Endodermal cell (in vitro differentiated cells): Measurements from ENCODE around the gene ST3GAL4. TPM values are rescaled to one million over a fixed set of nuclear protein-coding genes. Genes with fewer than 3 reads are reported as not detected.

Experiments used
- DNase-seq: peaks from one replicate; pipeline ENCODE4 v3.0.0-alpha.2; 2017
- H3K27ac ChIP-seq: 2 replicates; pipeline ENCODE4 v1.5.1; 2013; ENCODE audit warnings: mild to moderate bottlenecking, low read depth, low read length, moderate library complexity
- H3K27me3 ChIP-seq: 2 replicates; pipeline ENCODE4 v1.6.1; 2013; ENCODE audit warnings: mild to moderate bottlenecking, low read length, moderate library complexity; ENCODE audit not compliant: insufficient read depth, control insufficient read depth, poor library complexity, severe bottlenecking
- H3K36me3 ChIP-seq: 2 replicates; pipeline ENCODE4 v1.7.0; 2013; ENCODE audit warnings: mild to moderate bottlenecking, low read length, moderate library complexity; ENCODE audit not compliant: control insufficient read depth, insufficient read depth
- H3K4me1 ChIP-seq: one replicate; pipeline ENCODE4 v1.7.0; 2013; ENCODE audit warnings: low read length; ENCODE audit not compliant: control insufficient read depth, insufficient read depth
- H3K4me3 ChIP-seq: 2 replicates; pipeline ENCODE4 v1.5.1; 2013; ENCODE audit warnings: mild to moderate bottlenecking, low read length, moderate library complexity
- H3K9ac ChIP-seq: 2 replicates; pipeline ENCODE4 v1.6.1; 2013; ENCODE audit warnings: mild to moderate bottlenecking, low read length, moderate library complexity; ENCODE audit not compliant: poor library complexity, severe bottlenecking; ENCODE audit errors: extremely low read depth
- H3K9me3 ChIP-seq: 2 replicates; pipeline ENCODE4 v1.6.1; 2013; ENCODE audit warnings: mild to moderate bottlenecking, low read length, moderate library complexity; ENCODE audit not compliant: control insufficient read depth
- H3K27ac Mint-ChIP-seq: 2 replicates; pipeline ENCODE4 v1.8.0; 2020; ENCODE audit warnings: mixed read lengths
- H3K27me3 Mint-ChIP-seq: 2 replicates; pipeline ENCODE4 v1.8.0; 2021; ENCODE audit warnings: mild to moderate bottlenecking, mixed read lengths; ENCODE audit not compliant: insufficient read depth
- H3K36me3 Mint-ChIP-seq: 2 replicates; pipeline ENCODE4 v1.8.0; 2020; ENCODE audit warnings: low read depth, mixed read lengths
- H3K4me1 Mint-ChIP-seq: 2 replicates; pipeline ENCODE4 v1.8.0; 2020; ENCODE audit warnings: mixed read lengths
- H3K4me3 Mint-ChIP-seq: 2 replicates; pipeline ENCODE4 v1.8.0; 2020; ENCODE audit warnings: mild to moderate bottlenecking, moderate library complexity, mixed read lengths
- H3K9me3 Mint-ChIP-seq: 2 replicates; pipeline ENCODE4 v1.8.0; 2020; ENCODE audit warnings: mild to moderate bottlenecking, mixed read lengths
- CTCF ChIP-seq: fragments of 200-600 bp; sonication (generic); conservative IDR thresholded peaks from 2 replicates; pipeline ENCODE4 v1.5.0; 2021; ENCODE audit warnings: antibody characterized with exemption, mild to moderate bottlenecking
- WGBS, 2 experiments: methylation state at CpG; one replicate each; pipeline versions ENCODE4 v1.1.5 to v1.1.7; 2013; ENCODE audit warnings: missing lambda C conversion rate in 2 of 2, mixed read lengths in 1 of 2; ENCODE audit not compliant: insufficient coverage in 1 of 2, insufficient read length in 1 of 2; 5-methylcytosine and 5-hydroxymethylcytosine counted together
- total RNA-seq, 2 donors: library from RNA; stranded (reverse); fragmentation: NEBNext Ultra II Directional in 1 of 2; extraction: Animal tissue kit (Norgen Biotek cat#: 25700) in 1 of 2; gene quantifications; 2 replicates in 1 of 2; 3 replicates in 1 of 2; pipeline ENCODE4 v1.2.1, GENCODE V29; 2021

The ST3GAL4 gene
- total RNA-seq, 2 donors from 2014 or later: 16.5 to 21.5 TPM

GRCh38 chr11:126328938-126329643, 26.4 kb upstream of the ST3GAL4 start:
- WGBS, 2 experiments: 73 to 93% methylated on average over 8 to 9 of the region's 9 CpGs
- Histone ChIP-seq H3K9me3 (no peaks in the 10 kb centered on the region), H3K4me3 (no peak overlapping the region), H3K27ac (no peak overlapping the region), H3K27me3 (no peaks in the 10 kb centered on the region), H3K36me3 (no peaks in the 10 kb centered on the region), H3K9ac (no peak overlapping the region), H3K4me1 (no peaks in the 10 kb centered on the region)
- peaks cover 3% of the 10 kb centered on the region for H3K4me1 Mint-ChIP-seq
- H3K36me3 Mint-ChIP-seq: peaks cover 14% of the 10 kb centered on the region
- no peak overlapping the region for H3K4me3 Mint-ChIP-seq
- H3K27ac Mint-ChIP-seq: peak overlapping the region; percentile 53
- H3K27me3 Mint-ChIP-seq: no peaks in the 10 kb centered on the region
- no peak for DNase-seq
- H3K9me3 Mint-ChIP-seq: no peaks in the 10 kb centered on the region
- TF ChIP-seq CTCF: no peak

DNA sequence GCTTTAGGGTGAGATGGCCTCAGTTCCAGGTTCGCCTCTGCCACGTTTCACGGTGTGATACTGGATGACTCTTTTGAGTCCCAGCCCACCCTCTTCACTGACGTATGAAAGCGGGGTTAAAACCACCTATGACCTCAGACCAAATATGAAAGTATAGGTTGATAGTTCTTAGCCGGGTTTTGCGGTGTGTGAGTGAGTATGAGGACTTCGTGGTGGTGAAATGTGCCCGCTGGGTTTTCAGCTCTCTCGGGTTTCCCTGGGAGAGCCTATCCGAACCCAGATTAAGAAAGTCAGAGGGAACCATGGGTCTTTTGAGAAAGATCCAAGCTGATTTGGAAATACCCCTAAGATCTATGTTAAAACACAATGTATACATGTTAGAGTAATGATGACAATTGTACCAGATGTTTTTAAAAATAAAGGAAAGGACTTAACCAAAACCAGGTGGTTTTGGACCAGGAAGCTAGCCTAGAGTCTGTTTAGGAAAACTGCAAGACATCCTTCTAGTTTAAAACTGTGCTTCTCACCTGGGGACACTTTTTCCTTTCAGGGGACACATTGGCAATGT, 25.8 kb upstream of the ST3GAL4 start:
- DNase-seq: no peak
- no peaks in the 10 kb centered on the region for H3K4me1 ChIP-seq
- H3K4me1 Mint-ChIP-seq: peaks cover 3% of the 10 kb centered on the region

GRCh38 chr11:126331286-126331685, 24.2 kb upstream of the ST3GAL4 start:
- no peak overlapping the region for H3K4me3 Mint-ChIP-seq
- H3K36me3 Mint-ChIP-seq: peaks cover 24% of the 10 kb centered on the region
- WGBS, 2 experiments: 96 to 100% methylated on average over 10 to 13 of the region's 13 CpGs
- Histone ChIP-seq H3K9me3 (no peaks in the 10 kb centered on the region), H3K4me3 (no peak overlapping the region), H3K36me3 (no peaks in the 10 kb centered on the region), H3K4me1 (no peaks in the 10 kb centered on the region), H3K9ac (no peak overlapping the region), H3K27me3 (no peaks in the 10 kb centered on the region), H3K27ac (no peak overlapping the region)
- H3K27me3 Mint-ChIP-seq: no peaks in the 10 kb centered on the region
- DNase-seq: no peak
- H3K27ac Mint-ChIP-seq: no peak overlapping the region
- H3K9me3 Mint-ChIP-seq: no peaks in the 10 kb centered on the region
- H3K4me1 Mint-ChIP-seq: peaks cover 3% of the 10 kb centered on the region
- no peak for TF ChIP-seq CTCF

More for the DNA sequence above, 25.8 kb upstream of the ST3GAL4 start:
- 95 to 97% methylated on average over 6 to 11 of the region's 11 CpGs for WGBS, 2 experiments
- Mint-ChIP-seq H3K27ac (no peak overlapping the region), H3K4me3 (no peak overlapping the region), H3K9me3 (no peaks in the 10 kb centered on the region), H3K36me3 (peaks cover 13% of the 10 kb centered on the region), H3K27me3 (no peaks in the 10 kb centered on the region)
- H3K4me3 ChIP-seq: no peak overlapping the region
- no peaks in the 10 kb centered on the region for H3K27me3 ChIP-seq
- TF ChIP-seq CTCF: no peak
- H3K27ac ChIP-seq: no peak overlapping the region
- H3K9me3 ChIP-seq: no peaks in the 10 kb centered on the region
- H3K9ac ChIP-seq: no peak overlapping the region
- no peaks in the 10 kb centered on the region for H3K36me3 ChIP-seq
